GM12873 (cell line): Measurements from ENCODE around the gene NUP37.
A peak's percentile ranks its signal among the peaks of the same experiment; 100 is the strongest.

Experiments
- CTCF ChIP-seq: IDR thresholded peaks from 2 replicates; pipeline ENCODE4 v1.5.1; 2012; ENCODE audit warnings: low read depth, mild to moderate bottlenecking, moderate library complexity, low read length, control low read depth; ENCODE audit not compliant: insufficient read depth; ENCODE audit errors: missing control alignments

The NUP37 gene

GRCh38 chr12:102050660-102051430 lies 69.1 kb downstream of the NUP37 start:
- no peak for TF ChIP-seq CTCF

DNA sequence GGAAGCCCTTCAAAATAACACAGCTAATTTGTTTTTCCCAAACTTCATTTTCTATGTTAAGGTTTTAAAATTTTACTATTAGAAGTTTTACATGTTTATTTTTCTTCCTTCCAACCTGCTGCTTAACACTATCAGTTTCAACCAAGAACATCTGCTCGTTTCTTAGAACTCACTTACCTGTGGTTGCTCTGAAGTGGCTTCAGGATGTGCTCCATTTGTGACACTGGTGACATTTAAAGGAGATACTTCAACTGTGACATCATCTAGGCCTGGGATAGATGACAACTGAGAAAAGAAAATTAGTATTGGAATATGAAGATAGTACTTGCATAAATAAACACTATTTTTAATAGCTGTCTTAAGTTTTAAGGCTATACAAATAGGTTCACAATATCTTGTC lies 76.0 kb downstream of the NUP37 start:
- no peak for TF ChIP-seq CTCF

DNA sequence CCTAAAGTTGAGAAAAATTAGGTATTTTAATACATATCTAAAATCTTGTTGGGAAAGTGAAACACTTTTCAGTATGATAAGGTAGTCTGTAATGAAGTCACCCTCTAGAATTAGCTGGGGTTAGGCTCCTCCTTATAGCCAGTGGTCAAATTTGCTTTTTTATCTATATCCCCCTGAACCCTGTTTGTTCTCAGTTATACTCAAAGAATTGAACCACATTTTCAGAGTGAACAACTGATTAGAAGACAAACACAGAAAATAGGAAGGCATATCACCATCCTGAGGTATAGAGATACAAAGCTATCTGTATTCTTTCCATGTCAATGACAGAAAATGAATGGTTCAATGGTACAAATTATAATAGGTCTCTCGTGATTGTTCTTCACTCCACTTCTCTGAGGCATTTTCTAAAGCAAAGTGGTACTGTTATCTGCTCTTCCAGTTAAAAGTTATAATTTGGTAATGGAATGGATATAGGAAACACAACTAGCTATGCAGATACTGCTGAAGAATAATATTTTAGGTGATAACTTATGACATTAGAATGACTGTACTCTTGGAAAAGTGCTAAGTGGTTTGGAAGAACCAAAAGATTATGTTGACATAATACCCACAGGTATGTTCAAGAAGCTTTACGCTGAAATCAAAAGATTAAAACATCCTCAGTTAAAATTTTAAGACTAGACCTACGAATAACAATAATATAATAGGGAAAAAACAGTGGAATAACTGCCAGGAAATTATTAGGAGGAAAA lies 85.7 kb downstream of the NUP37 start:
- TF ChIP-seq CTCF, result no peak

DNA sequence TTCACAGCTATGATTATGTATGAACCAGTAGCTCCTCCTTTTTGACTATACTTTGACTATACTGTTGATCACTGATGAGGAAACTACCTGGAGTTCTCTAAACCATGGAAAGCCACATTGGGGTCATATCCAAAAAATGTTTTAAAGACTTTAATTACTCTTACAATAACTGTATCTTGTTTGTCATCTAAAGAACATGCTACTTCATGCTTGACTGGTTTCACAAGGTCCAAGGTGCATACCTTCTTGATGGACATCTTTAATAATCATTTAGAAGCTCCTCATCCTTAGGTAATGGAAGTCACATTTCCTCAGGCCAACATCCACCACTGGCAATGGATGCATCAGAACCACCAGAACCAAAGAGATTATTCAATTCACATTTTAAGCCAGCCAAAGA lies 88.1 kb downstream of the NUP37 start:
- no peak for TF ChIP-seq CTCF

DNA sequence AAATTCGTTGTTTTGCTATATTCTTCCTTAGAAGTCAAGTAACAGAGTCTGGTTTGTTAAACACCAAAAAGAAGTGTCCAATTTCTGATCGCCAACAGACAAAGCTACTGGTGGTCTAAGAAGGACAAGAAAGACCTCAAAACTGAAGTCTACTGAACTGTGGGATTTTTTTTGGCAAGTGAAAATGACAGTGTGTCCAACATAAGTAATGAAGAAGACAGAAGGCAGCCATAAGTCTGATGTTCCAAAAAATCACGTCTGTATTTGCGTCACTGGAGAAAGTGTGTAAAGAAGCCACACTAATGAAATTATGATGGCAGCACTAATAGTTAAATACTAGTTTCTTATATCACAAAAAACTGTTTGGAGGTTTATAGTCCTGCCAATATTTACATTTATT lies 90.8 kb downstream of the NUP37 start:
- TF ChIP-seq CTCF, result no peak

DNA sequence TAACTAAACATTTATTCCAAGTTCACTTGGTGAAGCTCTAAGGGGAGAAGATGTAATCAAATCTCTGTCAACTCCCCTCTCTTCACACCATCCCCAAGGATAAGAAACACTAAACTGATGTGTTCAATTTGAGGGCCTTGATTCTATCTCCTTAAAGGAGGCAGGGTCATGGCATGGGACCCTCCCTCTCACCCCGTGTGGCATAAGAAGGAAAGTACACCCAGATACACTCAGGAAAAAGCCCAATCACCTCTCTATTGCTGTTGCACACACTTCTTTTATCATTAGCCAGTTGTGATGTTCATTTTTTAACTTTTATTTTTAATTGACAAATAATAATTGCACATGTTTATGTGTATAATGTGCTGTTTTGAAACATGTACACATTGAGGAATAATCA lies 93.2 kb downstream of the NUP37 start:
- TF ChIP-seq CTCF, result peak; percentile 25

- TF ChIP-seq CTCF, result no peak
Observed at GRCh38 chr12:102024765-102025164, 95.1 kb downstream of the NUP37 start.
